ENCODE results near the gene ZBTB24.

GRCh38 chr6:109491207-109491938 is 8.4 kb upstream of the ZBTB24 start:
- TF ChIP-seq CTCF (IDR thresholded peaks at IDR 0.05) (no peak), POLR2AphosphoS5 (IDR thresholded peaks at IDR 0.05) (no peak), POLR2A (IDR thresholded peaks at IDR 0.05) (no peak)

Measured in prostate gland (tissue), 2 donors.